ENCODE results near the gene BICRAL.
A peak's percentile ranks its signal among the peaks of the same experiment; 100 is the strongest.

Gene BICRAL

DNA sequence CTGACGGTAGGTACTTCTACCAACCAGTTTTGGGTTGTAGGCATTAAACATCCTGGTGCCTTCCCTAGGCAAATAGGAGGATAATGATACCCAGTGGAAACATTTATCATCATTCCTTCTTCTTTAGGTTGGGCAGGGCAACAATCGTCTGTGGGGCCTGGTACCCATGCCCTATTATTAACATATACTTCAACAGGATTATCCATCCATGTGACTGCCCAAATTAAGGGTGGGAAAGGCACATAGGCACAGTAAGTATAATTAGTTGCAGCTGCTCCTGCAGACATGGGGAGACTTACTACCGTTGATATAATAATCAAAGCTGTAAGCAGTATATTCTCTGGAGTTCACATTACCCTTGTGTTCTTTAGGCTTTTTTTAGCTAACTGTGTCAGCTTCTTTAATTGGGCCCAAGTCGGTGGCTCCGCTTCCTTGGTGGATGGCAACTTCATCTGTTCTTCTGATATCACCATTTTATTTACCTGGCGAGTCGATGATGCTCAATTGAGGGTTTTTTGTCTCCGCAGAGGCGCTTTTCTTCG lies 114.4 kb downstream of the BICRAL start:
- Histone ChIP-seq H3K36me3 (ENCODE audit: low read length) (no peaks in the 10 kb centered on the region), H2AFZ (ENCODE audit: low read depth, low read length, severe bottlenecking) (no peak overlapping the region), H3K4me2 (ENCODE audit: low read depth, low read length, poor library complexity, severe bottlenecking) (no peak overlapping the region), H3K9me3 (ENCODE audit: insufficient read depth, low read length) (no peaks in the 10 kb centered on the region), H3K9me2 (replicated peaks; ENCODE audit: insufficient read depth, low read length) (no peaks in the 10 kb centered on the region), H3K79me2 (ENCODE audit: insufficient read depth, low read length) (no peaks in the 10 kb centered on the region), H4K20me1 (ENCODE audit: low read depth, low read length) (no peaks in the 10 kb centered on the region), H3K27me3 (ENCODE audit: low read length) (no peaks in the 10 kb centered on the region), H3K4me3 (ENCODE audit: insufficient read depth, low read length, poor library complexity, severe bottlenecking) (no peak overlapping the region), H3K9ac (ENCODE audit: low read length) (no peak overlapping the region), H3K27ac (ENCODE audit: low read depth, low read length) (no peak overlapping the region), H3F3A (ENCODE audit: insufficient read depth) (peaks cover 26% of the 10 kb centered on the region)
- TF ChIP-seq, protein P1, sequence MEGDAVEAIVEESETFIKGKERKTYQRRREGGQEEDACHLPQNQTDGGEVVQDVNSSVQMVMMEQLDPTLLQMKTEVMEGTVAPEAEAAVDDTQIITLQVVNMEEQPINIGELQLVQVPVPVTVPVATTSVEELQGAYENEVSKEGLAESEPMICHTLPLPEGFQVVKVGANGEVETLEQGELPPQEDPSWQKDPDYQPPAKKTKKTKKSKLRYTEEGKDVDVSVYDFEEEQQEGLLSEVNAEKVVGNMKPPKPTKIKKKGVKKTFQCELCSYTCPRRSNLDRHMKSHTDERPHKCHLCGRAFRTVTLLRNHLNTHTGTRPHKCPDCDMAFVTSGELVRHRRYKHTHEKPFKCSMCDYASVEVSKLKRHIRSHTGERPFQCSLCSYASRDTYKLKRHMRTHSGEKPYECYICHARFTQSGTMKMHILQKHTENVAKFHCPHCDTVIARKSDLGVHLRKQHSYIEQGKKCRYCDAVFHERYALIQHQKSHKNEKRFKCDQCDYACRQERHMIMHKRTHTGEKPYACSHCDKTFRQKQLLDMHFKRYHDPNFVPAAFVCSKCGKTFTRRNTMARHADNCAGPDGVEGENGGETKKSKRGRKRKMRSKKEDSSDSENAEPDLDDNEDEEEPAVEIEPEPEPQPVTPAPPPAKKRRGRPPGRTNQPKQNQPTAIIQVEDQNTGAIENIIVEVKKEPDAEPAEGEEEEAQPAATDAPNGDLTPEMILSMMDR (IDR thresholded peaks at IDR 0.05; ENCODE audit: insufficient read depth, low read length, poor library complexity, severe bottlenecking) = no peak
- TF ChIP-seq EZH2phosphoT487 (conservative IDR thresholded peaks at IDR 0.05; ENCODE audit: low read length) = no peak

DNA sequence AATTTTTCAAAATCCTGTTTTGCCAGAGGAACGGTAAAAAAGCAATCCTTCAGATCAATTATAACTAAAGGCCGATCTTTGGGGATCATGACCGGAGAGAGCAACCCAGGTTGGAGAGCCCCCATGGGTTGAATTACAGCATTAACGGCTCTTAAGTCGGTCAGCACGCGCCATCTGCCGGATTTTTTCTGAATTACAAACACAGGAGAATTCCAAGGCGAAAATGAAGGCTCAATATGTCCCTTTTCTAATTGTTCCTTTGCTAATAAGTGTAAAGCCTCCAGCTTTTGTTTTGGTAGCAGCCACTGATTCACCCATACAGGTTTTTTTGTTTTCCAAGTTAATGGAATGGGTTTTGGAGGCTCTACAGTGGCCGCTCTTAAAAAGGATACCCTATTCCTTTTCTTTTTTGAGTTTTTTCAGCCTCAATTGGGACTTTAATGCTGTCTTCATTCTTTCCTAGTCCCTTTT lies 117.1 kb downstream of the BICRAL start:
- TF ChIP-seq EZH2phosphoT487 (conservative IDR thresholded peaks at IDR 0.05; ENCODE audit: low read length) = no peak
- TF ChIP-seq, protein P1 (IDR thresholded peaks at IDR 0.05; ENCODE audit: insufficient read depth, low read length, poor library complexity, severe bottlenecking) = peak; percentile 76
- Histone ChIP-seq H3K9ac (ENCODE audit: low read length) (no peak overlapping the region), H3K79me2 (ENCODE audit: insufficient read depth, low read length) (no peaks in the 10 kb centered on the region), H3K9me2 (replicated peaks; ENCODE audit: insufficient read depth, low read length) (no peaks in the 10 kb centered on the region), H3K4me2 (ENCODE audit: low read depth, low read length, poor library complexity, severe bottlenecking) (peak overlapping the region; percentile 12), H2AFZ (ENCODE audit: low read depth, low read length, severe bottlenecking) (peak overlapping the region; percentile 20), H3K27ac (ENCODE audit: low read depth, low read length) (no peak overlapping the region), H3K9me3 (ENCODE audit: insufficient read depth, low read length) (no peaks in the 10 kb centered on the region), H3F3A (ENCODE audit: insufficient read depth) (peaks cover 9% of the 10 kb centered on the region), H4K20me1 (ENCODE audit: low read depth, low read length) (no peaks in the 10 kb centered on the region), H3K4me3 (ENCODE audit: insufficient read depth, low read length, poor library complexity, severe bottlenecking) (no peak overlapping the region), H3K27me3 (ENCODE audit: low read length) (no peaks in the 10 kb centered on the region), H3K36me3 (ENCODE audit: low read length) (no peaks in the 10 kb centered on the region)

DNA sequence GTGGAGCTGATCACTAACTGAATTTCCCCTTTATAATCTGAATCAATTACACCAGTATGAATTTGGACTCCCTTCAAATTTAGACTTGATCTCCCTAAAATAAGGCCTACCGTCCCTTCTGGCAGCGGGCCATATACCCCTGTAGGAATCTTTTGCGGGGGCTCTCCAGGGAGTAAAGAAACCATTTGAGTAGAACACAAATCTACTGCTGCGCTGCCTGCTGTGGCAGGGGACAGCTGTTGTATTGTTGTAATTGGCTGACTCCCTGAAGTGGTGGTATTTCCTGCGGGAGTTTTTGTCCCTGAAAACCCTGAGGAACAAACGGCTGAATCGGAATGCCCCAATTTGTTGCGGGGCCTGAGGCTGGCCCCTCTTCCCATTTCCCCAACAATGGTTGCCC lies 118.0 kb downstream of the BICRAL start:
- no peaks in the 10 kb centered on the region for H4K20me1 ChIP-seq (ENCODE audit: low read depth, low read length)
- H3K27ac ChIP-seq (ENCODE audit: low read depth, low read length) = no peak overlapping the region
- no peak overlapping the region for H3K4me3 ChIP-seq (ENCODE audit: insufficient read depth, low read length, poor library complexity, severe bottlenecking)
- H3K36me3 ChIP-seq (ENCODE audit: low read length) = no peaks in the 10 kb centered on the region
- no peaks in the 10 kb centered on the region for H3K27me3 ChIP-seq (ENCODE audit: low read length)
- no peak overlapping the region for H3K4me2 ChIP-seq (ENCODE audit: low read depth, low read length, poor library complexity, severe bottlenecking)
- TF ChIP-seq EZH2phosphoT487 (conservative IDR thresholded peaks at IDR 0.05; ENCODE audit: low read length) = no peak
- TF ChIP-seq, protein P1 (IDR thresholded peaks at IDR 0.05; ENCODE audit: insufficient read depth, low read length, poor library complexity, severe bottlenecking) = no peak
- H3F3A ChIP-seq (ENCODE audit: insufficient read depth) = peaks cover 4% of the 10 kb centered on the region
- no peaks in the 10 kb centered on the region for H3K9me3 ChIP-seq (ENCODE audit: insufficient read depth, low read length)
- no peak overlapping the region for H2AFZ ChIP-seq (ENCODE audit: low read depth, low read length, severe bottlenecking)
- H3K9me2 ChIP-seq (replicated peaks; ENCODE audit: insufficient read depth, low read length) = no peaks in the 10 kb centered on the region
- no peaks in the 10 kb centered on the region for H3K79me2 ChIP-seq (ENCODE audit: insufficient read depth, low read length)
- H3K9ac ChIP-seq (ENCODE audit: low read length) = no peak overlapping the region
